RCC 7860 (cell line): ENCODE measurements around the gene MBOAT2.

Source experiments
- DNase-seq: peaks from one replicate; pipeline ENCODE4 v3.0.0-alpha.2; 2015; ENCODE audit warnings: low spot score
- FAIRE-seq: peaks from 2 replicates; lab custom pipeline; 2012; peaks lifted over from hg19 to GRCh38; lab: Jason Lieb, UNC

Gene MBOAT2

GRCh38 chr2:8867363-8867762, 136.1 kb downstream of the MBOAT2 start:
- DNase-seq: no peak
- FAIRE-seq: no peak

DNA sequence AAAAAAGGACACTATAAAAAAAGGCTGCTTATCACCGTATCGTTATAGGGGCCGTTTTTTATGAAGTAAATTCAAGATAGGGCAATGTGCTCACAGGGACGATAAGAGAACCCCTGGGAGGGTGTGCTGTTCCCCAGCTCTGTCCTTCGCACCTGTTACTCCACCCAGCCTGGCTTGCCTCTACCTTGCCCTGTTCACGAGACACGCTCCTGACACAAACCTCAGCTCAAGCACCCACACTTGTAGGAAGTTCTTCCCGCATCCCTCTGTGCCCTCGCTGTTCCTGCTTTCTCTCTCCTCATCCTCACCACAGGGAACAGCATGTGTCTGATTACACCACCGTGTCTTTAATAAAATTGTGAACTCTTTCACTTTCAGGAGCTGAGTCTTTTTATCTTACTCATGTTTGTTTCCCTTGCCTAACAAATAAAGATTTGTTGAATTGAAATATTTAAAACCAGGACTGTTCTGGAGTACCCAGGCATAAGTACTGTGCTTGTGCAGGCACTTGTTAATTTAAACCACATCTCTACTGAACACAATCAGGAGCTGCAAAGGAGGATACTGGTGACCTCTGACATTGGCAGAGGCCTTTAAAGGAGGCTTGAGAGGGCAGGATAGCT, 140.0 kb downstream of the MBOAT2 start:
- FAIRE-seq: no peak
- DNase-seq: no peak

DNA sequence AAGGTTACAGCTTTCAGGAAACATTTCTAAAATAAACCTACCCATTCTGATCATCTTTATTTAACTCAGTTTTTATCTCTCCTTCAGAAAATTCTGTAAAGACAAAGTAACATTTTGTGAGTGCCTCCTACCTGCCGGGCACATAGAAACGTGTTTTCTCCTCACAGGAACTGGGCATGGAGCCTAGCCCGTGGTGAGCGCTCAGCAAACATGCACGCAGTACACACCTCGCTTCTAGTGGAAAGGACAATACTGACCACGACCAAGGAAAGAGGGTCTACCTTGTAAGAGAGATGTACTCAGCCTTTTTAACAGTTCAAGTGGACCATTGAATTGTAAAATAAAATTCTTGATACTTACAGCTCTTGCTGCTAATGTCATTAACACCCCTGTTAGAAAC, 141.3 kb downstream of the MBOAT2 start:
- no peak for FAIRE-seq
- no peak for DNase-seq

GRCh38 chr2:8861797-8862196, 141.7 kb downstream of the MBOAT2 start:
- FAIRE-seq (no peak), DNase-seq (no peak)

GRCh38 chr2:8860239-8860638, 143.2 kb downstream of the MBOAT2 start:
- peak; percentile 96 for FAIRE-seq
- DNase-seq: peak; percentile 44

- DNase-seq (no peak), FAIRE-seq (no peak)
Measured at GRCh38 chr2:8858910-8859309, 144.6 kb downstream of the MBOAT2 start.

GRCh38 chr2:8858264-8858663, 145.2 kb downstream of the MBOAT2 start:
- DNase-seq: no peak
- FAIRE-seq: no peak

- DNase-seq: no peak
- FAIRE-seq: no peak
Measured at GRCh38 chr2:8857709-8858108, 145.8 kb downstream of the MBOAT2 start.

DNA sequence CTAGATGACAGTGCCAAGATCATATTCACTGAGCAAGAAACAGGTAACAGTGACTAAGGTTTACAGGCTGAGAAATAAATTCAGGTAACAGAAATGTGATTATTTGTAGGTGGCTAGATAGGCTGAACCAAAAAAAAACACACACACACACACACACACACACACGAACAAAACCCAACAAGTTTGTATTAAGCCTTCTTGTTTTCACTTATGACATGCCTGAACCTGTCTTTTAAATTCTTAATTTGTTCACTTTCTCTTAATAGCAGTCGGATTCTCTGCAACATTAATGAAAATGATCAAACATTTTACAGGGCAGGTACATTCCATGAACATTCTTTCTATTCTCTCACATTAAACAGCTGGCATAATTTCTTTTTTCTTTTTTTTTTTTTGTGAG, 147.3 kb downstream of the MBOAT2 start:
- DNase-seq (no peak), FAIRE-seq (no peak)

DNA sequence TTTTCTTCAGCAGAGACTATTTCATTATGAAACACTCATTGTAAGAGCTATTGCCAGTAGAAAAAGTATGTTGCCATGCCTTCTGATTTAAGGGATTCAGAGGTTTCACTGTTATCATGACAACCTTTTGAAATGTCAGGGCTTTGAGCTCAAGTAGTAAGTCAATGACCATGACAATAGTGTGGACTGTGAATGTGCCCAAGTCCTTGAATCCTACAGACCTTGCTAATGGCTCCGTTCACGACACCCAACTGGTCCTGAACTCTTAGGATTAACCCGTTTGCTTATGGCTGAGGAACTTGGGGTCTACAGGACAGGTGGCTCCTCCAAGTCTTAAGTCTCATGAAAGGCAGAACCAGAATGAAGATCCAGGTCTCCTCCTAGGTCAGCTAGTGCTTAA, 148.5 kb downstream of the MBOAT2 start:
- no peak for DNase-seq
- no peak for FAIRE-seq

DNA sequence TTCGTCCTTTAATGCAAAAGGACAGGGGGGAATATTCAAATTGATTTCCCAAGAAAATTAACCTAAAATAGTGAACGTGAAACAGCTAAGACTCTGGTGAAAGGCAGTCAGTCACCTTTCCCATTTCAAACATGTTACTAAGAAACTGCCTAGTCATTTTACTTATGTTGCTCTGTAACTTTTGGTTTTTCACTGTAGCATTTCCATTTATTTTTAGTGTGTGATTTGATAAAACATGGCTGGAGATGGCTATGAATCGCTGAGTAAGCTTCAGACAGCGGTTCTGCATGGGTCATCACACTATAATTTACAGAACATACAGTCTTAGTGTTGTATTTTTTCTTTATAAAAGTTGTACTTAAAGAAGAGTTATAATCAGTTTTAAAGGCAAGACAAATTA, 150.1 kb downstream of the MBOAT2 start:
- DNase-seq (no peak), FAIRE-seq (no peak)

DNA sequence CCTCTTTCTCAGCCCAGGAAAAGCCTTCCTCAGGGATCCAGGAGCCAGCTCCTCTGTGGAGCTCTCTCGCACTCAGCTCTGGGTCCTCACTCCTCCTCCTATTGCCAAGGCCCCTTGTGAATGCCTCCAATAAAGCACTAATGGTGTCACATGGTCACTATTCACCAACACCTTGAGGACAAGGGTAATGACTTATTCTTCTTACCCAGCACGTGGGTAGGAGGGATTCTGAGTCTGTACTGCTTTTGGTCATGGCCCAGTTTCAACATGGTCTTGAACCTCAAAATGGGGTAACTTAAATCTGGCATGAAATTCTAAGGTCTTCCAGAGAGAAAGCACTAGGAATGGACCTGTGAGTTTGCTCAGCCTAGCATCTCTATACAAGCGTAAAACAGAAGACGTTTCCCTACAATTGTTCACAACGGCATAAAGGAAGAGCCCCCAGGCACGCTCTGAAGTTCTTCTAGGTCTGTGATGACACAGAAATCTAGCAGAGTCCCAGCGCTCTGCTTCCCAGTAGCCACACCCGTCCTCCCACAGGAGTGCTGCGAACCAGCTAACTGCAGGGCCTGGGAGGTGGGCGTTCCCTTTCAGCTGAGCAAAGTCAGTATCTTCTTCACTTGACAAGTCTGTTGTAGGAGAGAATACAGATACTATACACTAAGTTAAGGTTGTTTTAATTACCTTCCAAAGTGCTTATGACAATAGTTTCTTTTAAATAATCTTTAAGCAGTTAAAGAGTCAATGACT, 151.5 kb downstream of the MBOAT2 start:
- DNase-seq: no peak
- FAIRE-seq: no peak

GRCh38 chr2:8850845-8851487, 152.5 kb downstream of the MBOAT2 start:
- no peak for FAIRE-seq
- no peak for DNase-seq

DNA sequence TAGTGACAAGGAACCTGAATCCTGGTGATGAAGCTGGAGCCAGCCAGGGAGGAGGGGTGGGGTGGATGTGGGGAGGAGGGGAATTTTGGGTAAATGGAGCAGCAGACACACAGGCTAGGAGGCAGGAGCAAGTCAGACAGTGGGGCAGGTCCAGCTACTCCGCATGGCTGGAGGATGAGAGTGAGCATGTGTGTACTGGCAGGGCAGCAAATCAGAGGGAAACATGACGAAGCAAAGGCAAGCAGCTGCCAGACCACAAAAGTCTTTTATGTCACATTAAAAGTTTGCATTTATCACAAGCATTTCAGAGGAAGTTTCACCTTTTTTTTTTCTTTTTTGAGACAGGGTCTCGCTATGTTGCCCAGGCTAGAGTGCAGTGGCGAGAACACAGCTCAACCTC, 154.2 kb downstream of the MBOAT2 start:
- FAIRE-seq (no peak), DNase-seq (no peak)

DNA sequence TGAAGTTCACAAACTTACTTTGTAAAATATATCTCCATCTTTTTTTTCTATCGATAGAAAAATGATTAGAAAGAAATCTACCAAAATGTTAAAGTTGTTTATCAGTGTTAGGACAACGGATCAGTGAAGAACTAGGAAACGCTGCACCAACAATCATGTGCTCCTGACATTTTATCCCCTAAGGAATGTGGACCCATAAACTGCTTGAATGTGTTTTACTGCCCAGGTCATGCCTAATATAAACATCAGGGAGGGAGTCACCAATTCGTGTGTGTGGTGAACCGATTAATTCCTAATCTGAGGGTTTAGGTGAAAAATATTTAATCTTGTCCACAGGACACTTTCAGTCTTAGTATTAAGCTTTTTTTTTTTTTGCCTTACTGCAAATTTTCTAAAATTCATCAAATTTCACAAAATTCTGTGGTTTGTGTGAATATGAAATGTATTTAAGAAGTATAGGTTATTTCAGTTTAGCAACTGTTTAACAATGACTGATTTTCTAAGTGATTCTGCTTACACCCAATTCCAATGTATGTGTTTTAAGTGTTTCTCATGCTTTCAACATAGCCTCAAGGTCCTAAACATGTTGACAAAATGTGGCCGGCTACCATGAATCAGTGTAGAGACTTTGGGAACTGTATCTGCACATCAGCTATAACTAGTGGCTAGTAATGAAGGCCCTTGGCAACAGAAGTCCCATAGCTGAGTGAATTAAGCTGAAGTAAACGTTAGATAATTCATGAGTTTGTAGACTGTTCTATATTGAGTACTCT, 155.0 kb downstream of the MBOAT2 start:
- DNase-seq (no peak), FAIRE-seq (no peak)

- FAIRE-seq (no peak), DNase-seq (no peak)
Measured at GRCh38 chr2:8847400-8847799, 156.1 kb downstream of the MBOAT2 start.

GRCh38 chr2:8841932-8842331, 161.6 kb downstream of the MBOAT2 start:
- no peak for FAIRE-seq
- no peak for DNase-seq

GRCh38 chr2:8840475-8841091, 162.9 kb downstream of the MBOAT2 start:
- FAIRE-seq (no peak), DNase-seq (no peak)

DNA sequence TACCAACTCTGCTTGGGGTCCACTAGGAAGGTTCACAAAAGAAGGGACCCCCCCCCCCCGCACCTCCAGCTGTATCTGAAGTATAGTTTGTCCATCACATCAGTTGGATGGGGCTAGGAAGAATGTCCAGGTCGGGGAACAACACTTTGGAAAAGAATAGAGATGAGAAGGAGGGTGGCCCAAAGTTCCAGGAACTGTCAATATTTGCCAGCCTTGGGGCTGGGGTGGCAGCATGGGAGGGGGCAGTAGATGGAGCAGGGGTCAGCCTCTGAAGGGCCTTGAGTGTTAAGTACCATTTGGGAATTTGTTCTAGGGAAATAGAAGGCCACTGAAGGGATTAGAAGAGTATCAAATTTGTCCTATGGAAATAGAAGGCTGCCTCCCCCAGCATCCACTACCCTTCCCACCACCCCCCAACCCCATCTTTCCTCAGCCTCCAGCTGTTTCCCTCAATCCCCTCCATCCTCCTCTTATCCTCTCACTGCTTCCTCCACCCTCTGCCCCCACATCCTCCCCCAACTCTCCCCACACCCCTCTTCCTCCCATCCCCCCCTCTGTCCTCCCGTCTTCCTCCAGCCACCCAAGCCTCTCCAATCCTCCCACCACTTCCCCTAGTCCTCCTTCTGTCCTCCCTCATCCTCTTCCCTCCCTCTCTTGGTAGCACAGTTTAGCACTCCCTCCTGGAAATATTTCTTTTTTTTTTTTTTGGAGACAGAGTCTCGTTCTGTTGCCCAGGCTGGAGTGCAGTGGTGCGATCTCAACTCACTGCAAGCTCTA, 164.1 kb downstream of the MBOAT2 start:
- FAIRE-seq (no peak), DNase-seq (no peak)

DNA sequence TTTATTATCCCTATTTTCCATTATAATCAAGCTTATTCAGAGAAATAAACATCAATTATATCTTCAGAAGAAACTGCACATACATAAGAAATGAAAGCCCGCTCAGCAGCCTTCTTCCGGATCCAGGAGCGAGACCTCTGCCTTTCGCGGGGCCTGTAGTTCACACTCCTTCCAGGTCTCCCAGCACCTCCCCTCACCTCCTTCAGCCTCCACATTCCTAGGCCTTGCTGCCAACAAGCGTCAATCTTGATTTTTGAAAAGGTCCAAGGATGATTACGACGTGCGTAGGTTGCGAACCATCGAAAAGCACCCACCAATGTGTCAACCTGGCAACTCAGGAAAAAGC, 165.7 kb downstream of the MBOAT2 start:
- DNase-seq (no peak), FAIRE-seq (no peak)
